Muscle of arm (tissue), 12 donors: Measurements from ENCODE around the gene ISG20L2. TPM values are rescaled to one million over a fixed set of nuclear protein-coding genes. Genes with fewer than 3 reads are reported as not detected.
"Not testable (repeated sequence)": the region's sequence is repeated elsewhere in the genome, so short reads cannot be mapped to it uniquely, and the experiment has no call there.

Source experiments
- DNase-seq: peaks from one replicate; pipeline ENCODE4 v3.0.0-alpha.2; 2013
- polyA plus RNA-seq, 12 donors: library from polyadenylated mRNA; unstranded; fragments of 120-200 nt; gene quantifications; one replicate each; pipeline ENCODE4 v1.2.1, GENCODE V29; 2013; ENCODE audit not compliant: insufficient read length in 12 of 12

ISG20L2 gene
- polyA plus RNA-seq, 12 donors, result 21.7 to 44.6 (median 27.8) TPM; not detected in 1

- DNase-seq, result not testable (repeated sequence)
Observed at GRCh38 chr1:156757572-156758253, 29.1 kb upstream of the ISG20L2 start.

- no peak for DNase-seq
Observed at GRCh38 chr1:156756355-156756754, 27.8 kb upstream of the ISG20L2 start.

- no peak for DNase-seq
Observed at GRCh38 chr1:156755527-156755950, 27.0 kb upstream of the ISG20L2 start.

GRCh38 chr1:156754219-156754618, 25.7 kb upstream of the ISG20L2 start:
- DNase-seq, result no peak

GRCh38 chr1:156752843-156753482, 24.4 kb upstream of the ISG20L2 start:
- no peak for DNase-seq

DNA sequence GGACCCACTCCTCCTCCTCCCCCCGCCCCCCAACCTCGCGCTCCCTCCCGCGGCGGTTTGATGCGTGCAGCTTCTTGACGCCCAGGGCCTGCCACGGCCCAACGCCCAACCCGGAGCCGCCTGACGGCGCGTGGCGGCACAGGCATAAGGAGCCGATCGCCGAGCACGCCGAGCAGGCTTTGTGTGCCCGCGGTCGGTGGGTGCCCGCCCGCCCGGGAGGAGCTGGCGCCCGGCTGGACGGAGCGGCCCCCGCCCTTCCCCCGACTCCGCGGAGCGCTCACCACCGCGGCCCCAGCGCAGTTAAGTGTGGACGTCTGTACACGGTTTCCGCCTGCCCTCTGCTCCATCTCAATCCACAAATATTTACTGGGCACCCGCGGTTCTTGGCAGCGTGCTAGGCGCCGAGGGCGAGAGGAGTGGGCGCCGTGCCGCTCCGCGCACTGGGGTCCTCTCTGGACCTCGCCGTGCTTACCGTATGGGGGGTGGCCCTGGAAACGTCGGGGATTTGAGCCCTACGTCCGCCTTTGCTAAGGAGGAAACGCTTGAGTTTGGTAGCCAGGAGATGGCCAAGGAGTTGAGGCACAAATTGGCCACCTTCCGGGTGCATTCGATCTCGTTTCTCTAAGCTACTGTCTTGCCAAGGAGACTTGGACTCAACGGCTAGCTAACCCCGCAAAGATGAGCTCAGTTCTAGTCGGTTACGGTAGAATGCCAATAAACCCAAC, 23.4 kb upstream of the ISG20L2 start:
- peak; percentile 97 for DNase-seq

DNA sequence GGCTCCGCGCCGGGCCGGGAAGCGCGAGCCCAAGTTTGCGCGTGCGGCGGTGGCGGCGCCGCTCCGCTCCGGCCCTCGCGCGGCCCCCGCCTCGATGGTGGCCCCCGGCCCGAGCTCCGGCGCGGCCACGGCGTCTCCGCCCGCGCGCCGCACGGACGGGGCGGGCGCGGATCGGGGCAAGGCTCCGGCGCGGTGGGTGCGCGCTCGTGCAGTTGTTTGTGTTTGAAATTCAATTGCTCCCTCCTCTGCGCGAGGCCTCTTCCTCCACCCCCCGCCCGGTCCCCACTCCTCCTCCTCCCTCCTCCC, 22.8 kb upstream of the ISG20L2 start, which contains the start of gene HDGF:
Gene HDGF, minus strand, starts transcription at position 225 of the 306 bp plus-strand sequence. CDS start 246 bp downstream, outside the sequence.
- DNase-seq, result no peak

DNA sequence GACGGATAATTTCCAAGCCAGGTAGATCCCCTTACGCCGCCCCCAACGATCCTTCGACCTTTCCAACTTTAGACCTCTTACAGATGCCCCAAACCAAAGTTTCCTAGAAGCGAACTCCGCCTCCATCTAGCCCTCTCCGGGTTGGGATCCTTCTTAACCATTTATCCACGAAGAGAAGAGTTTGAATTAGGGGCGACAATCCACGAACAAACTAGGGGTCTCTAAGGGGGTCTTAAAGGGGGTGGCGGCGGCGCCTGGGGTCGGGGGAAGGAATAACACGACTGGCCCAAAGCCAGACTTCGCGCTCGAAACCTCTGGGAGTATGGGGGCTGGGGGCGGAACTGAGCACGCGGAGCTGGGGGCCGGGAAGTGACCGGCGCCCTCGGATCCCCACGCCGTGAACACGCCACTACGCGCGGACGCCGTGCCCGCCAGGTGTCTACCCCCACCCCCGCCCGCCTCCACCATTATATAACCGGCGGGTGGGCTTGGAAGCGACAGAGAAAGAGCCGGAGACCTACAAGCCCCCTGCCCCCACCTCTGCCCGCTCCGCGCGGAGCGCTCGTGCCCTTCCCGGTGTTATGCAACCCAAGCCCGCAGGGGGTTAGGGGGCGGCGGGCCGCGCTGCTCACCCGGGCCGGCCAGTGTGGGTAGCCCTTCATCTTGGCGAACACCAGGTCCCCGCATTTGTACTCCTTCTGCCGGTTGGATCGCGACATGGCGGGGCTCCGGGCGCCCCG, 22.3 kb upstream of the ISG20L2 start:
- DNase-seq, result no peak

DNA sequence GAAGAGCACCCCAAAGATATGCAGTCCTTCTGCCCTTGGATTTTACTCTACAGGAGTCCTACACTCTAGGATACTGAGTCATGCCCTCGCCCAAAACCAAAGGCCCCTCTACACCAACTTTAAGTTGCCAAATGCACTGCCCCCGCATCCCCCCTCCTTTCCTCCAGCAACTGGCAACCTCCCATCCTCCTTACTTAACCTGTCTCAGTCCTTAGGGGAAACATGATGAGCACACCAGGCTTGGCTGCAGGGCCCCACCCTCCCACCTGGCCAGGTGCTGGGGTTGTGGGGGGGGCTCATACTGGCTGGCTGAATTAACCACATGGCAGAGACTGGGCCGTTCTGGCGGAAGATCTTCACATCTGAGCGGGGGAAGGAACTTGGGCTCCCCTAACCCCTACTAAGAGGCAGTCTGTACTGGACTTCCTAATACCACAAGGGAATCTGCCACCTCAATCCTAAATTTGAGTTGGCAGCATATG, 21.7 kb upstream of the ISG20L2 start:
- DNase-seq, result no peak

DNA sequence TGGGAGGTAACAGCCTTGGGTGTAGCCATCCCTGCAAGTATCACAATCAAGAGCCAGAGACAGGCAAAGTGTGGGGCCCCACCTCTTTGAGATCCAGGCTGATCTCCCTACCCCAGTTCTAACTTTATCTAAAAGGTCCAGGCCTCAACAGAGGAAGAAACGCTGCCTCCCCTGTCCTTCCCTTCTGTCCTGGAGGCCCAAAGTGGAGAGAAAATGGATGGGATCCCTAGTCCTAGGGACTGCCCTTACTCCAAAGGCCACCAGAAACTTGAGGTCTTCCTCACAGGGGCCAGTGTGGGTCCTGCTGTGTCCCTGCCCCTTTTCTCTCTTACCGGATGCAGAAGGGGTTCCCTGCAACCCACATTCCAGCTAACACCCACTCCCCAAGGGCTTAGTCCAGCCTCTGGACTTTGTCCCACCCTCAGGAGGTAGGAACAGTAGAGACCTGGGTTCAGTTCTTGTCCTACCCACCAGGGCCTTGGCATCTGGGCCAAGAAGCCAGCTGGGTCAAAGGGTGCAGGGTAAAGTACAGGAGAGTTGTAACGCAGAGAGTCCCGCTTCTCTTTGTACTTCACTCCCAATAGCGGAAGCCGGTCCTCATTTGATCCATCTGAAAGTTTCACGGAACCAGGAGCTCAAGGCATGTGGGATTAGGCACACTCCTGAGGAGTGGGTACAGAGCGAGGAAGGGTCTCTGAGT, 21.0 kb upstream of the ISG20L2 start:
- no peak for DNase-seq

DNA sequence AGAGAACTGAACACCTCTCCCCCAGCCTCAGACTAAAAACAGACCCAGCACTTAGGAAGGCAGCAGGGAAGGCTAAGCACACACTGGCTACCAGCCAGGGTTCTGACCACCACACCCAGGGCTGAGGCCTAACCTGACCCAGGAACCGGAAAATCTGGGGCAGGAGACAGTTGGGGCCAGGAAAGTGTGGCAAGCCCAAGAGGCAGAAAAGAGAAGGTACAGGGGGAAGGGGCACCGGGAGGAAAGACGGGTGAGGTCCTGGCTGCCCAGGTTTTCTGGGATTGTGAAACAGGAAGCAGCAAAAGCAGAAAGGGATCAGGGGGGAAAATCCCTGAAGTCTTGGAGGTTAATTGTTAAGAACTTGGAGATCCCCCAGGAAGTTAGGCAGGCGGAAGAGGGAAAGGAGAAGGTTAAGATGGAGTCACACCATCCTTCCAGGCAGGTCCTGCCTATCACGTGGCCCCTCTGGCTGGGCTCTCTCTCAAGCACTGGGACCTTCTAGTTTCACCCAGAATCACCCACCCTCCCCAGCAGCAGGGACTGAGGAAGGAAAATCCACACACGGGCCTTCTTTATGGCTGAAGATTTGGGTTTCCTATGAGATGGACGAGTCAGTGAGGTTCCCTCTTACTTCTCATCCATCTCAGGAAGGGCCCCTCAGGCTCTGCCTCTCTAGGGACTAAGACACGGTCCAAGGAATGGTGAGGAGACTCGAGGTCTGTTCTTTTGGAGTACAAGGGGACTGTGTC, 20.3 kb upstream of the ISG20L2 start:
- DNase-seq, result no peak

- no peak for DNase-seq
Observed at GRCh38 chr1:156747742-156748669, 19.4 kb upstream of the ISG20L2 start.

- DNase-seq, result peak; percentile 93
Observed at GRCh38 chr1:156746728-156747631, 18.4 kb upstream of the ISG20L2 start.

DNA sequence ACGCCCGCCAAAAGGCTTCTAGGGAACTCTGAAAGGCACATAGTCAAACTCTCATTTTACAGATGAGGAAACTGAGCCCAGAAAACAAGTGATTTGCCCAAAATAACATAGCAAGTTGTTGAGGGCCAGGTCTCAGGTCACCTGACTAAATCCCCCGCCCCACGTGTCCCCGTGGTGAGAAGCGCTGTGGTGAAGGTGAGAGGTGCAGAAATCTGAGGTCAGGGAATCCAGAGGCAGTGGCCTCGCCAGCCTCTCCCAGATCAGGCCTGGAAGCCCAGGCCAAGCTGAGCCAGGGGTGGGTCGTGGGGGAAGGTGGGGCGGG, 17.8 kb upstream of the ISG20L2 start:
- DNase-seq, result no peak

GRCh38 chr1:156745881-156746280, 17.3 kb upstream of the ISG20L2 start:
- DNase-seq, result no peak

- DNase-seq, result no peak
Observed at GRCh38 chr1:156744786-156745419, 16.3 kb upstream of the ISG20L2 start.

- DNase-seq, result no peak
Observed at GRCh38 chr1:156744344-156744743, 15.8 kb upstream of the ISG20L2 start.
